ENCODE results near the gene PXDC1. TPM values are rescaled to one million over a fixed set of nuclear protein-coding genes. Genes with fewer than 3 reads are reported as not detected.
"Not testable (repeated sequence)": the region's sequence is repeated elsewhere in the genome, so short reads cannot be mapped to it uniquely, and the experiment has no call there.

Gene PXDC1
- total RNA-seq, 1 donor from 2014 or later = 0.30 TPM

- no peaks in the 10 kb centered on the region for H3K4me1 Mint-ChIP-seq
- H3K4me3 Mint-ChIP-seq = no peak overlapping the region
- H3K36me3 Mint-ChIP-seq (ENCODE audit: low read depth) = no peaks in the 10 kb centered on the region
- peaks cover 2% of the 10 kb centered on the region for H3K27me3 Mint-ChIP-seq
- H3K9me3 Mint-ChIP-seq = no peaks in the 10 kb centered on the region
- no peak for DNase-seq
- intact Hi-C loops (cut with micrococcal nuclease) = no loop called here
- no peak overlapping the region for H3K27ac Mint-ChIP-seq
Measured at GRCh38 chr6:3775847-3776246, 24.3 kb upstream of the PXDC1 start.

DNA sequence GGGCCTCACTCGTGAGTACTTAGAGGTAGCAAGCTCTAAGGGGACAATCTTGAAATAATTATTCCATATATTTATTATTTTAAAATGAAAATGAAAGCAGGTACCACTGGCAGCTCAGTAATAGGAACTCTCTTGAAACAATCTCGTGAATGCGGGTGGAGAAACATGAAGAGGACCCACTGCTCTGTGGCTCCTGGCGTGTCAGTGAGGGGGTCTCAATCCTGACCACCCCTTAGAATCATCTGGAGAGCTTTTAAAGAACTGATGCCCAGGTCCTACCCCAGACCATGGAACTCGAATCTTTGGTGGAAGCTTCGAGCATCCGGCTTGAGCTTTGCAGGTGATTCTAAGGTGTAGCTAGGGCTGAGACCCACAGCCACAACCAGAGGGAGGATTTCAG, 23.9 kb upstream of the PXDC1 start:
- Mint-ChIP-seq H3K27me3 (peaks cover 6% of the 10 kb centered on the region), H3K27ac (no peak overlapping the region), H3K9me3 (no peaks in the 10 kb centered on the region), H3K4me1 (no peaks in the 10 kb centered on the region), H3K36me3 (ENCODE audit: low read depth) (no peaks in the 10 kb centered on the region), H3K4me3 (no peak overlapping the region)
- no peak for DNase-seq
- intact Hi-C loops (cut with micrococcal nuclease) = no loop called here

DNA sequence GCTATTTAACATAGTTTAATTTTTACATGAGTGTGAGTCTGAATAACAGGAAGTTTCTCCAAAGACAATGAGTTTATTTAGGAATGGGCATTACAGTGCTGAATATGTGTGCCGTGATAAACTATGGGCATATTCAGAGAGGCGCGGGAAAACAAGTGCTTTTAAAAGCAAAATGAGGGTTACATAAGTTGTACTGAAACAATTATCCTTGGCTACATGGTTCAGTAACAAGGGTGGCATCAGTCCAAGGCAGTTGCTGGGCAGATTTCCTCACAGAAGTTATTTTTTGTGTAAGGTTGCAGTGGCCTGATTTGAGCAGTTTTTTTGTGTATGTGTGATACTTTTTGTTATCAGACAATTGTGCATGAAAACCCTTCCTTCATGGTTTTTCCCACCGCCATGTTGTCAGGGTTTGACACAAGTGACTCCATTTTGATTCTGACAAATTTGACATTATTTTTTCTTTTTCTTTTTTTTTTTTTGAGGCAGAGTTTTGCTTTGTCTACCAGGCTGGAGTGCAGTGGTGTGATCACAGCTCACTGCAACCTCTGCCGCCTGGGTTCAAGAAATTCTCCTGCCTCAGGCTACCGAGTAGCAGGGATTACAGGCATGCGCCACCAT, 22.3 kb upstream of the PXDC1 start:
- no peak overlapping the region for H3K4me3 Mint-ChIP-seq
- no peak overlapping the region for H3K27ac Mint-ChIP-seq
- peaks cover 13% of the 10 kb centered on the region for H3K27me3 Mint-ChIP-seq
- intact Hi-C loops (cut with micrococcal nuclease) = no loop called here
- no peaks in the 10 kb centered on the region for H3K9me3 Mint-ChIP-seq
- no peak for DNase-seq
- no peaks in the 10 kb centered on the region for H3K4me1 Mint-ChIP-seq
- no peaks in the 10 kb centered on the region for H3K36me3 Mint-ChIP-seq (ENCODE audit: low read depth)

- H3K4me3 Mint-ChIP-seq; H3K27ac Mint-ChIP-seq; H3K36me3 Mint-ChIP-seq (ENCODE audit: low read depth); H3K4me1 Mint-ChIP-seq; intact Hi-C loops (cut with micrococcal nuclease); H3K9me3 Mint-ChIP-seq; DNase-seq: not testable (repeated sequence)
- peaks cover 13% of the 10 kb centered on the region for H3K27me3 Mint-ChIP-seq
Measured at GRCh38 chr6:3772127-3772999, 20.9 kb upstream of the PXDC1 start.

DNA sequence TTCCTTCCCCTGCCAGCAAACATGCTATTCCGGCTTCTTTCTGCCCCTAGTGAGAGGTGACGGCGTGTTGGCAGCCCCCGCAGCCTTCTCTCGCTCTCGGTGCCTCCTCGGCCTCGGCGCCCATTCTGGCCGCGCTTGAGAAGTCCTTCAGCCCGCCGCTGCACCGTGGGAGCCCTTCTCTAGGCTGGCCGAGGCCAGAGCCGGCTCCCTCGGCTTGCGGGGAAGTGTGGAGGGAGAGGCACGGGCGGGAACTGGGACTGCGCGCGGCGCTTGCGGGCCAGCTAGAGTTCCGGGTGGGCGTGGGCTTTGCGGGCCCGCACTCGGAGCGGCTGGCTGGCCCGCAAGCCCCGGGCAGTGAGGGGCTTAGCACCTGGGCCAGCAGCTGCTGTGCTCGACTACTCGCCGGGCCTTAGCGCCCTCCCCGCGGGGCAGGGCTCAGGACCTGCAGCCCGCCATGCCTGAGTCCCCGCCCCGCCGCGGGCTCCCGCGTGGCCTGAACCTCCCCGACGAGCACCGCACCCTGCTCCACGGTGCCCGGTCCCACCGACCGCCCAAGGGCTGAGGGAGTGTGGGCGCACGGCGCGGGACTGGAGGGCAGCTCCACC, 20.0 kb upstream of the PXDC1 start:
- Mint-ChIP-seq H3K4me1 (no peaks in the 10 kb centered on the region), H3K36me3 (ENCODE audit: low read depth) (no peaks in the 10 kb centered on the region), H3K27me3 (peaks cover 13% of the 10 kb centered on the region), H3K9me3 (no peaks in the 10 kb centered on the region), H3K27ac (no peak overlapping the region), H3K4me3 (no peak overlapping the region)
- intact Hi-C loops (cut with micrococcal nuclease) = no loop called here
- DNase-seq = no peak

DNA sequence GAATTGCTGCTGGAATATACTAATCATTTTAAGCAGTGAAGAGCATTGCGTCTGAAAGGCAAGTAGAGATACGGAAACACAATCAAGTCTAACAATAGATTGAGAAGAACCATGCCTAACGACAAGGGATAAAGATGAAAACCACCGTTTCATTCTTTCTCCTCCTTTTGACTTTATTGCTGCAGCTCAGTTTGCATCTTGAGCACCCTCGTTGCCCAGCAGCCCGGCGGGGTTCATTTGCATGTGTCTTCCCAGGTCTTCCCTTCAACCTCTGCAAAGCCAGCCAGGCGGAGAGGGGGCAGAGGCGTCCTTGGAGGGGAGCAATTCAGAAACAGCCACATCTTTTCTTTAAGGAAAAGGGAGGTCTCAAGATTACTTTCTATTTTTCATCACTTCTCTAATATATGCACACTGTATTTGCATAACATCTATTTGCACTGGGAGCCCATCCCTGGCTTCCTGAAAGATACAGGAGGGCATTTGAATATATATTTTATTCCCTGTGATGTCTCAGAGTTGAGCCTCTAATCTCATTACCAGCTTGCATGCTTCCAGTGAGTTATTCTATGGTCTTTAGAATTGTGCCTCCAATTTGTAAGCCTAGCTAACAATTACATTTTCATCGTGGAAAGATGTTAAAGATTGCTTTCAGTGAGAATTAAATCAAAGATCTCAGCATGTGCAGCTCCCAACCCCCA, 18.7 kb upstream of the PXDC1 start:
- Mint-ChIP-seq H3K27me3 (peaks cover 20% of the 10 kb centered on the region), H3K4me3 (no peak overlapping the region), H3K36me3 (ENCODE audit: low read depth) (no peaks in the 10 kb centered on the region), H3K9me3 (no peaks in the 10 kb centered on the region), H3K27ac (no peak overlapping the region), H3K4me1 (no peaks in the 10 kb centered on the region)
- intact Hi-C loops (cut with micrococcal nuclease) = no loop called here
- no peak for DNase-seq

DNA sequence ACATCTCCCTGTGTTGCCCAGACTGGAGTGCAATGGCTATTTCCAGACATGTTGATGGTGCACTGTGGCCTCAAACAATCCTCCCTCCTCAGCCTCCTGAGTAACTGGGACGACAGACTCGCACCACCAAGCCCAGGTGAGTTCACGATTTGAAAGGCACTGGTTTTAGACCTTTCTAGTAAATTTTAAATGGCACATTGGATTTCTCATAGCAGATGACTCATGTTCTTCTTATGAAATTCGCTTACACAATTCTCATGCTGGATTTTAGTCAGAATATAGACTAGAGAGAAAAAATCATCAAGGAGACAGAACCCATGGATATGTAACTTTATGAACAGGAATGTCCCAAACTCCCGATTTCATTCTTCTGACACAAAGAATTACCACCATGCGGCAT, 18.1 kb upstream of the PXDC1 start:
- no peak overlapping the region for H3K4me3 Mint-ChIP-seq
- H3K27ac Mint-ChIP-seq = no peak overlapping the region
- no peak for DNase-seq
- H3K9me3 Mint-ChIP-seq = no peaks in the 10 kb centered on the region
- peaks cover 23% of the 10 kb centered on the region for H3K27me3 Mint-ChIP-seq
- H3K36me3 Mint-ChIP-seq (ENCODE audit: low read depth) = no peaks in the 10 kb centered on the region
- no peaks in the 10 kb centered on the region for H3K4me1 Mint-ChIP-seq
- intact Hi-C loops (cut with micrococcal nuclease) = no loop called here

- Mint-ChIP-seq H3K9me3 (no peaks in the 10 kb centered on the region), H3K27ac (no peak overlapping the region), H3K36me3 (ENCODE audit: low read depth) (no peaks in the 10 kb centered on the region), H3K4me3 (no peak overlapping the region), H3K4me1 (no peaks in the 10 kb centered on the region), H3K27me3 (peaks cover 29% of the 10 kb centered on the region)
- intact Hi-C loops (cut with micrococcal nuclease) = no loop called here
- DNase-seq = no peak
Measured at GRCh38 chr6:3768502-3768901, 17.0 kb upstream of the PXDC1 start.

DNA sequence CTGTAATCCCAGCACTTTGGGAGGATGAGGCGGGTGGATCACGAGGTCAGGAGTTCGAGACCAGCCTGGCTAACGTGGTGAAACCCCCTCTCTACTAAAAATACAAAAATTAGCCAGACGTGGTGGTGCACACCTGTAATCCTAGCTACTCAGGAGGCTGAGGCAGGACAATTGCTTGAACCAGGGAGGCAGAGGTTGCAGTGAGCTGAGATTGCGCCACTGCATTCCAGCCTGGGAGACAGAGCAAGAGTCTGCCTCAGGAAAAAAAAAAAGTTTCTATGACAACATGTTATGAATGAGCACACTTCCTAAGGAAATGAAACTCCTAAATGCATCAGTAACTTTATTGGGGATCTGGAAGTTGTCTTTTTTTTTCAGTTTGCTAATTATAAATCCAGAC, 16.0 kb upstream of the PXDC1 start:
- intact Hi-C loops (cut with micrococcal nuclease); H3K4me1 Mint-ChIP-seq; H3K9me3 Mint-ChIP-seq; H3K4me3 Mint-ChIP-seq; H3K27ac Mint-ChIP-seq; H3K36me3 Mint-ChIP-seq (ENCODE audit: low read depth); DNase-seq: not testable (repeated sequence)
- H3K27me3 Mint-ChIP-seq = peaks cover 34% of the 10 kb centered on the region

GRCh38 chr6:3766214-3766613, 14.7 kb upstream of the PXDC1 start:
- no peak for DNase-seq
- peaks cover 33% of the 10 kb centered on the region for H3K27me3 Mint-ChIP-seq
- H3K9me3 Mint-ChIP-seq = no peaks in the 10 kb centered on the region
- no peaks in the 10 kb centered on the region for H3K36me3 Mint-ChIP-seq (ENCODE audit: low read depth)
- no peak overlapping the region for H3K27ac Mint-ChIP-seq
- intact Hi-C loops (cut with micrococcal nuclease) = no loop called here
- H3K4me3 Mint-ChIP-seq = no peak overlapping the region
- H3K4me1 Mint-ChIP-seq = no peaks in the 10 kb centered on the region

DNA sequence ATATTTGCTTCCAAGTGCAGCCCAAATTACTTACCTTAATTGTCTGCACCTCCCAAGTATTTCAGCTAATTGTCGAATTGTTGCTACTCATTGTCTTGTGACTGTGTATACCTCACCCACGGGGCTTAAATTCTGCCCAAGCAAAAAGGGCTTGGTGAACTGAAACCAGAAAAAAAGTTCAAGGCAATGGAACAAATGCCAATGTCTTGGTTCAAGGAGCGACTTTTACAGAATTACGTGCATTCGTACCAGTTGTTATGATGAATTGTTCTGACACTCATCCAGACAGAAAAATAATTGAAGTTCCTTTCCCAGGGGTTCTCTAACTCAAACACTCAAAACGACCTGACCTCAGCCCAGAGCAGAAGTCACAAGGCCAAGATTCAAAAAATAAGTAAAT, 13.9 kb upstream of the PXDC1 start:
- Mint-ChIP-seq H3K27me3 (peaks cover 28% of the 10 kb centered on the region), H3K9me3 (no peaks in the 10 kb centered on the region), H3K27ac (no peak overlapping the region), H3K4me3 (no peak overlapping the region), H3K4me1 (no peaks in the 10 kb centered on the region), H3K36me3 (ENCODE audit: low read depth) (no peaks in the 10 kb centered on the region)
- no peak for DNase-seq
- intact Hi-C loops (cut with micrococcal nuclease) = no loop called here

DNA sequence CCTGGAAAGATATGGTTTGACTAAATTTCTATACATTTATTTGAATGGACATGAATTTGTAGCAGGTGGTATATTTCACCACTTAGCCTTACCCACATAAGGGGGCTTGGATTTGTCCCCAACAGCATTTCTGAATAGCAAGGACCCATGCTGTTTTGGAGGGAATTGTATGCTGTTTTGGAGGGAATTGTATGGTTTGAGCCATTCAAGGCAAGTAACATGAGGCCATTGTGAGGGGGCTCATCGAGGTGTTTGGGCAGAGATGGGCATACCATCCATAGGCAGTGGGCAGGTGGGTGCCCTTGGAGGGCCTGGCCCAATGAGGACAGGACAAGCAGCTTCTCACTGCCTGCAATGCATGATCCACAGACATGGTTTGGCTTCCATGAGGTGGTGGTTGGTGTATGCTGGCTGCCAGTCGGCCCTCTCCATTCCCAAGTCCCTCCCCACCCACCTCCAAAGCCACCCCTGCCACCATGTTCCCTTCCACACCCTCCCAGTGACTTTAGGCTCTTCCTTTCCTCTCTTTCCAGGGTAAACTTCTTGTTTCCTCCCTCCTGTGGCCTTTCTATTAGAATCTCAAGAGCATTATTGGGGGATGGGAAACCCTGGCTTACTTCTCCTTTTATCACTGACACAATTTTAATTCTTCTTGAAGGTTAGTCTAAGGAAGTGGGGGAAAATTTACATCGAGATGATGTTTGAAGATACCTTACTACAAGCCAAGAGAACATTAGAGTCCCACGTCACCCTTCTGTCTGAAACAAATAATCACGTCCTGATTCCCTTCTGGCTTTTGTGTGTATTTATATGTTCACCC, 13.2 kb upstream of the PXDC1 start:
- H3K9me3 Mint-ChIP-seq = no peaks in the 10 kb centered on the region
- H3K4me1 Mint-ChIP-seq = no peaks in the 10 kb centered on the region
- no peaks in the 10 kb centered on the region for H3K36me3 Mint-ChIP-seq (ENCODE audit: low read depth)
- peaks cover 23% of the 10 kb centered on the region for H3K27me3 Mint-ChIP-seq
- DNase-seq = no peak
- H3K4me3 Mint-ChIP-seq = no peak overlapping the region
- no peak overlapping the region for H3K27ac Mint-ChIP-seq
- intact Hi-C loops (cut with micrococcal nuclease) = no loop called here

GRCh38 chr6:3762852-3763251, 11.3 kb upstream of the PXDC1 start:
- Mint-ChIP-seq H3K36me3 (ENCODE audit: low read depth) (no peaks in the 10 kb centered on the region), H3K4me1 (no peaks in the 10 kb centered on the region), H3K9me3 (no peaks in the 10 kb centered on the region), H3K4me3 (no peak overlapping the region), H3K27me3 (peaks cover 21% of the 10 kb centered on the region), H3K27ac (no peak overlapping the region)
- intact Hi-C loops (cut with micrococcal nuclease) = no loop called here
- DNase-seq = no peak

All from activated CD4-positive, alpha-beta T cell treated with anti-CD3 and anti-CD28 coated beads, Interleukin-2, amount 10 ng/mL, durations not matched to agents 24 days and 14 days (primary cell).